GM15510 (cell line): ENCODE measurements around the gene IFI44L.

Experiments used
- POLR2A ChIP-seq: IDR thresholded peaks from 3 replicates; pipeline ENCODE4 v1.6.1; 2011; ENCODE audit warnings: borderline replicate concordance; ENCODE audit not compliant: insufficient read length; ENCODE audit errors: extremely low read depth

IFI44L gene

DNA sequence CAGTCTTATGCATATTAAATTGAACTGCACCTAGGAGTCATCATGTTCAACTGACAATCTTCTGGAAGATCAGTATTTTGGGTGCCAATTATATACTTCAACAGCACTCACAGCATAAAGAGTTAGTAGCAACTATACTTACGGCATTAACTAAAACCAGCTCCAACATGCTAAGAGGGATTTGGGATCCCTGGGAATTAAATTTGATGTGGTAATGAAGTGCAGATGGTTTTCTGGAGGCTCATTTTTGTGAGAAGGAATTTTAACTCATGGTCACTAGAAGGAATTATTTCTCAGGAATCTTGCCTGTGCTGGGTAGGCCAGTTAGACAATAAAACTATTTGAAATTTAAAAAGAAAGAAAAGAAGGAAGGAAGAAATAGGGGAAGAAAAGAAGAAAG is 47.7 kb downstream of the IFI44L start:
- TF ChIP-seq POLR2A, result no peak

DNA sequence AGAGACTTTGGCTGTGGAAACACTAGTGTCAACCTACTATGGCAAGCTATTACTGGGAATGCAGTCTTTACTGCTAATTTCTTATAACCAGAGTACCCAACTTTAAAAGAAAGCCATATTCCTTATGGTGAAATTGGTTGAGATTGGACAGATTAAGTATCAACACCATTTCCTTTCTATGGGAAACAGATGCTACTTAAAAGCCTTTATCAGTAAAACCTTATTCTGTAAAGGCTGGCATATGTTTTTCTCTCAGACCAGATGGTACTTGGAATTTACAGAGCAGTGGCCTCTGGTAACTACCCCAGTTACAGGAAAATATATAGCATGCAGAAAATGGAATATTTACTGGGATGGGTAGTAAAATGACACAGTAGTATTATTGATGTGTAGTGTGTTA is 48.2 kb downstream of the IFI44L start:
- TF ChIP-seq POLR2A, result no peak

DNA sequence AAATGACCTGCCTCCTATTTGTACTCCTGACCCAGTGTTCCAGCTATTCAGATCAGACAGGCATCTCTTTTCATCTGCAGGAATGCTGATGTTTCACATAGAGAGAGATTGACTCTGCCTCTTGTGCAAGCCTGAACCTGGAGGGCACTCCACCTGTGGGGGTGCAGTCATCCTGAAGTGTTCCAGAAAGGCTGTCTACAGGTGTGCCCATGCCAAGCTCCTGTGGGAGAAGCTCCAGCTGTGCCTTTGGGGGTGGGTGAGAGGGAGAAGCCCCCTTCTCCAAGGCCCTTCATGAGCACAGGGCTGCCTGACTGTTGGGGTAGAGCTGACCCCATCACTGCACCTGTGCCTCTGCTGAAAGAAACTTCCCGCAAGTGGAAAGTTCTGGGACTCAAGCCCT is 52.2 kb downstream of the IFI44L start:
- no peak for TF ChIP-seq POLR2A

DNA sequence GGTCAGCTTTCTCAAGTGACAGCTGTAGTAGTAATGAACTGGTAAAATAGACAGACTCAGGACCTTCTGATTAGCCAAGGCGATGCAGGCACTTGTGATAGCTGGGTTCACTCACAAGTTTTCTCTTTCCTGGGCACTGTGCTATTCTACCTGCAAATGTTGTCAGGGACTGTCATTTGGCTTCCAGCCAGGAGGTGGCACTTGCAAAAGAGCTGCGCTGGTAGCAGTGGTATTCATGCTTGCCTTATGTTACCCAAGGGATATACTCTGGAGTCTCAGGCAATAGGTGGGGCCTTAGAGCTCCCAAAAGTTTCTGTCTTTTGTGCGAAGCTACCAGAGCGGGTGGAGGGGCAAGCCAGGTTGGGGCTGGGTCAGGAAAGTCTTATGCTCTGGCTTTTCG is 52.9 kb downstream of the IFI44L start:
- no peak for TF ChIP-seq POLR2A

DNA sequence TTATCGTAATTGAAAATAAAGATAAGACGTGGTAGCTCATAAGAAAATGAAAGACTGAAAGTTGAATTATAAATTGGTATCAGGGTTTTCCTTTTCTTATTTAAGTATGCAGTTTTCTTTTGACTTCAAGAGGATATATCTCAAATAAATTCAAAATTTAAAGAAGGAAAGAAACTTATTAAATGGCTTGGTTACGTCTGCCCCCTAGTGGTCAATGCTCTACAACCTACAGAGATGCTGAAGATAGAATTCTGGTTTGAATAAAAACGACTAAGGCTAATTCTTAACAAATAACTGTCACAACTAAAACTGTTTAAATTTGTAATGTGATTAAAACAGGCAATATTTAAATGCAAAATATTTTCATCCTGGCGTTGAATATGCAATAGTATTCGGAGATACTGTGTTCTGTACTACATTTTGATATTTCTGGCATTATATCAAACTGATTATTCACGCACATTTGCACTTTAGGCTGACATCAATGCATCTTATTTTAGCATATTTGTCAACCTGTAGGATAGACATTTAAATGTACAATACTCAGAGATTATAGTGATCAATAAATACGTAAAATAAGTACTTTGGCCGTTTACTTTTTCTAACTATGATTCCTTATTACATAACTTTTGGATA is 56.2 kb downstream of the IFI44L start:
- no peak for TF ChIP-seq POLR2A

DNA sequence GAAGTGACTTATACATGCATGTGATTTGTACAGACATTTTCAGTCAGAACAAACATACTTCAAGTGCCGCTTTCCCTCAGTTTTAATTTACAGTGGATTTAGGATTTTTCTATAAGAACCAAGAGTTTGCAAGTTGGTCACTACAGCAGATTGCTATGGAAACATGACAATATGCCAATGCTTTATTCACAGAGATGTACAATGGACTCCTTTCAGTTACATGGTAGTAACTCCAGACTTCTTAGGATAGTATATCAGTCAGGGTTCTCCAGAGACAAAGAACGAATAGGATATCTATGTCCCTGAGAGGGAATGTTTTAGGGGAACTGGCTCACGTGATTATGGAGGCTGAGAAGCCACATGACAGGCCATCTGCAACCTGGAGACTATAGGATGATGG is 56.7 kb downstream of the IFI44L start:
- no peak for TF ChIP-seq POLR2A

DNA sequence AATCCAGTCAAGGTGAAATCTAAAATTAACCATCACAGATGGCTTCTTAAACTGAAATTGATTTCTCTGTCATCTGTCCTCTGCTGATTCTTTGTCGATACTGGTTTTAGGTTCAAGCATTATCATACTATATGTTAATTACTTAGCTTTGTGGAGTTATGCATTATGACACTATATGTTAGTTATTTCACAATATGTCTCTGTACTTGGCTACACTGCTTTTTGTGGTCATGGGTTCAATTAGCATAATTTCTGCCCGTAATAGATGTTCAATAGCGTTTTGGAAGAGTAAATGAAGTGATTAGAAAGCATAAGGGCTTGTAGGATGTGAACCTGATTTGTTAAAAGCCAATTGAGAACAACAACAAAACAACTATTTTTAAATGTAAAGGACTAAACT is 57.5 kb downstream of the IFI44L start:
- no peak for TF ChIP-seq POLR2A

DNA sequence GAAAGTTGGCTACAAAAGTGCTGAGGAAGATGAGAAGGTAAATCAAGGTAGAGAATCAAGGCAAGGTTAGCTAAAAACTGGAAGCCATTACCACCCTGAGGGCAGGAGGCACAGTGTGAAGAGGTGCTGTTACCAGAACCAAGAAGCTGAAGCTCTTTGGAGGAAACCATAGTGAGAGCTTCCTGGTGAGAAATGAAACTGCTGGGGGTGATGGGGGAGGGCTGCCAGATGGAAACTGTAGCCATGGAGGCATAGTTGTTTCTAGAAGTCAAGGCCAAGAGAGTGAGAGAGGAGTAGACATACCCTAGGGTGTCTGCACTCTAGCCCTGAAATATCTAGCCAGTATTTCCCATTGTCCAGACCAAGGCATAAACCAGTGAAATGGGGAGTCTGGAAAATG is 58.1 kb downstream of the IFI44L start:
- TF ChIP-seq POLR2A, result no peak

DNA sequence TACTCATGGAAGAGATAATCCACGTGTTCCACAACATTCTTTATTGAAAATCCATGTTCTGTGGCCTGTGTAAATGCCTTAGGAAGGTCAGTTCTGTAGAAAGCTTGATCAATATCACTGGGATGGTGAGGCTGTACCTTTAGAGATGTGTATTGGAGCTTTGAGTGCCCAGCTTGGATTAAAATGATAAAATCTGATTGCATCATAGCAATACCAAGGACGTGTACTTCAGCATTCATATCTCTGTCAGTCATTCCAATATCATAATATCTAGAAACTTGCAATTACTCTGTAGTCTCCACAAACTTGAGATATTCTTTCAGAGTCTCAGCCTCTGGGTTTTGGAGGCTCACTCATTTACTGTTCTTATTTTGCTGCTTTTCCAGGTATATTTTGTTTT is 61.0 kb downstream of the IFI44L start:
- no peak for TF ChIP-seq POLR2A

DNA sequence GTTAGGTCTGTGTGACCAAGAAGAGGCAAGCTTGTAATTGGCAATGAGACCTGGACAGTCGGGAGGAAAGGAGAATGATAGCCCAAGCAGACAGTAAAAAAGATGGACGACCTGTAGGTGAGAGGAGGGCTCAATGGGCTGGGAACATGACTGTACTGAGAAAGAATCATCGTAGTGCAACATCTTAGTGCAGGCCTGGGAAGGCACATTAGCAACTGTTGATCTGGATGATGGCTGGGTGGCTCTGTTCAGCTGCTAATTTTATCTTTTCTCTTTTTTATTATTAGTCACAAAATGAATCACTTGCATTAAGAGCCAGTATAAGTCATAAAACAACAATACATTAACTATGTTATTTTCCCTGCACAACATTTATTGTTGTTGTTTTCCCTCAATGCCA is 62.2 kb downstream of the IFI44L start:
- no peak for TF ChIP-seq POLR2A

DNA sequence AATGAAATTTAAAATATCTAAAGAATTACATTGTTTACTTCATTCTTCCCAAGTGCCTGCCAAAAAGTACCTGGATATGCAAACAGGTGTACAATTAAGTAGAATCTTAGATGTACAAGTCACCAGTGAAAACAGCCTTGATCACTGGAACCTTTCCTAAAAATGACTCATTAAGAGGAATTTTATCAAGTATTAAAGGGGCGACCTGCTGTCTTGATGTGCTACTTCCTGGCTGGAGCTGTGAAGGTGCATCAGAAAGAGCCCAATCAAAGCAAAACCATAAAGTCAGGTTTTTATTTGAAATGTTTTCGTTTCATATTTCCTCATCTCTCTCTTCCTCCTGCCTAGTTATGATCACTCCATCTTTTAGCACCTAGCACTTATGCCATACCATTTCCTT is 62.8 kb downstream of the IFI44L start:
- TF ChIP-seq POLR2A, result no peak

DNA sequence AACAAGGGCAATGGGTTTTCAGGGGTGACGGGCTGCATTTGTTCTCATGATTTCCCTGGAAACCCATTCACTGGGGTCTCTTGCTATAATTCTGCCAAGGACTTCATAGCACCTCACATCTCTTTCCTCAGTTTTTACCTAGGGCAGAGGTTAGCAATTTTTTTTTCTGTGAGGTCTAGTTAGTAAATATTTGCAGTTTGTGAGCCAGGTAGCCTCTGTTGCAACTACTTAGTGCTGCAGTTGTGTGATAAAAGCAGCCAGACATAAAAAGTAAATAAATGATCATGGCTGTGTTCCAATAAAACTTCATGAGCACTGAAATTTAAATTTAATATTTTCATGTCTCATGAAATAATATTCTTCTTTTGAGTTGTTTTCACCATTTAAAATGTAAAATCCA is 67.1 kb downstream of the IFI44L start:
- no peak for TF ChIP-seq POLR2A

DNA sequence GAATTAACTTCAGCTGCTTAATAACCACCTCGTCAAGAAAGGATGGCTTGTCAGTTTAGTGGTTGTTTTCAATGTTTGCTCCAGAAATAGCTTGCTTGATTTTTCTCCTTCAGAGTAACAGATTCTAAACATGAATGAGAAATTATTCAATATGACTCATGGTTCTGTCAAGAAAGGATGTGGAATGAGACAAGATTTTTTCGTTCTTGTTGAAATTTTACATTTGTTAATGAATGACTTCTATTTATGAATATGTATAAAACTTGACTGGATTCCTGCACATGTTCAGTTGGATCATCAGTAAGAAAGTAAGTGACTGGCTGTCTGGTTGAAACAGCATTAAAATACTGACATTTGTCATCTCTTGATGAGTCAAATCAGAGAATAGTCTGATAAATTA is 67.7 kb downstream of the IFI44L start:
- no peak for TF ChIP-seq POLR2A

DNA sequence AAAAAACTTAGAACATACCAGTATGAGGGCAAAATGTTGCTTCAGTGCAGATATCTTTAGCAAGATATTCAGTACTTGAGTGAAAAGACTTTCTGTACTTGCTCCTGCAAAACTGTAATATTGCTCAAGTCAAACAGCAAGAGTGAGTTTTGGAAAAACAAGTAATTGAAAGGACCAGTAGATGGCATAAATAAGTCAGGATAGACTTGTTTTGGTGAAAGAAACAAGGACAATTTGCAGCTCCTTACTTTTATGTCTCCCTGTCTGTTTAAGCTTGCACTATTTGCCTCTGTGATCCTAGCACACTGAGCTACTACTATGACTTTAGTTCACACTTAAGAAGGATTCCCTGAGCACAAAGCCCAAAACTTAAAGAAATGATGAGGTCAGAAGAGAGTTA is 68.4 kb downstream of the IFI44L start:
- no peak for TF ChIP-seq POLR2A

DNA sequence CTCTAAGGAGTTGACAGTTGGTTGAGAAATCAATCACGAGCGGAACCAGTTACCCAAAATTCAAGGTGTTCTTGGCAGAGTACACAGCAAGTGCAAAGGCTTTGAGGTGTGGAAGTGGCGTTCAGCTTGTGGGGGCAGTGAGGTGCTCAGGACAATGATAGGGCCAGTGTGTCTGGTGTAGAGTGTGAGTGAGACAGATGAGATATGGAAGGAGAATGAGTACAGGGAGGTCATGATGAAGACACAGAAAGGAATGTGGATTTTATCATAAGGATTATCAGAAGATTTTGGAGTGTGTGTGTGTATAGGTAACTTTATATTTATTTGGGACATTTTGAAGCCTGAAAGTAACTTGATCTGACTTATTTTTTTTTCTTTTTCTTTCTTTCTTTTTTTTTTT is 70.3 kb downstream of the IFI44L start:
- no peak for TF ChIP-seq POLR2A

DNA sequence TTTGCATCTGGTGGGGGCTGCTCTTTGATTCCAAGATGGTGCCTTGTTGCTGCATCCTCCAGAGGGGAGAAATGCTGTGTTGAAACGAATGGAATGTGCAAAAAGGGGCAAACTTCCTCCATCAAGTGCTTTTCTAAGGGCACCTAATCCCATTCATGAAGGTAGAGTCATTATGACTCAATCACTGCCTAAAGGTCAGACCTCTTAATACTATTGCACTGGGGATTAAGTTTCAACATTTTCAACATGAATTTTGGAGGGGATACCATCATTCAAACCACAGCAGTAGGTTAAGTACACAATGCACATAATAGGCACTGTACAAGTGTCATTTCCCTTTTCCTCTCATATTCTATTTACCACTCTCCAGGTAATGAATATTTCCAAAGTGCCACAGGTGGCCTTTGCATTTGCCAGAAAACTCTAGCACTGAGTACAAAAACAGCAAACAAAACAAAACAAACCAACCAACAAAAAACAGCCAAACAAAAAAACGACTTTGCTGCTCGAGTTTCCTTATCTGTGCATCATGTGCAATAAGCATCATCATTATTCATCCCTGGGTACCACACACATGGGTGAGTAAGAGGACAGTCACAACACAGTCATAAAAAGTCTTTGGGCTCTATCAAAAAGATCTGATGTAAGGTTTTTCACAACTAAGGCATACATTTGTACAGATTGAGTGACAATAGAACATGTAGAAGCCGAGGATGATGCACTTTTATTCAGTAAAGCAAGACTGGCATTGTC is 71.9 kb downstream of the IFI44L start:
- no peak for TF ChIP-seq POLR2A
